Sigmoid colon (tissue), 4 donors: ENCODE measurements around the gene CMSS1.

Experiments used
- CTCF ChIP-seq, 4 experiments: fragments of 450-650 bp in 3 of 4; fragments of 200-600 bp in 1 of 4; IDR thresholded peaks; one replicate each; pipeline ENCODE4 v1.5.1; 2016 to 2019; ENCODE audit warnings: antibody characterized with exemption in 4 of 4, mild to moderate bottlenecking in 3 of 4, moderate library complexity in 2 of 4
- EP300 ChIP-seq, 4 donors: sonication (generic); formaldehyde crosslinking; IDR thresholded peaks; one replicate each; pipeline ENCODE4 v1.6.1; 2017; ENCODE audit warnings: antibody characterized with exemption in 4 of 4
- POLR2A ChIP-seq, 2 donors: fragments of 450-650 bp; IDR thresholded peaks; one replicate each; pipeline ENCODE4 v1.6.1; 2016; ENCODE audit warnings: antibody characterized with exemption in 2 of 2, mild to moderate bottlenecking in 2 of 2, moderate library complexity in 2 of 2

GRCh38 chr3:99970198-99970597 lies 152.5 kb downstream of the CMSS1 start:
- TF ChIP-seq CTCF (IDR thresholded peaks at IDR 0.05) (no peak), POLR2A (IDR thresholded peaks at IDR 0.05) (no peak), EP300 (IDR thresholded peaks at IDR 0.05) (no peak)
